ENCODE measurements around the gene SLC4A5.

The SLC4A5 gene

GRCh38 chr2:74244286-74244685 lies 98.9 kb downstream of the SLC4A5 start:
- TF ChIP-seq EGR1 (IDR thresholded peaks at IDR 0.05) (no peak), REST (IDR thresholded peaks at IDR 0.05; ENCODE audit: low read depth) (no peak), CREB1 (IDR thresholded peaks at IDR 0.05; ENCODE audit: low read depth) (no peak), RAD21 (IDR thresholded peaks at IDR 0.05; ENCODE audit: low read depth) (no peak), TCF12 (IDR thresholded peaks at IDR 0.05; ENCODE audit: low read depth) (no peak), MAX (IDR thresholded peaks at IDR 0.05) (no peak), CEBPB (IDR thresholded peaks at IDR 0.05) (no peak), YY1 (IDR thresholded peaks at IDR 0.05; ENCODE audit: low read depth) (no peak), ZBTB7A (IDR thresholded peaks at IDR 0.05; ENCODE audit: low read depth) (no peak), TAF1 (IDR thresholded peaks at IDR 0.05; ENCODE audit: low read depth) (no peak), FOXM1 (IDR thresholded peaks at IDR 0.05; ENCODE audit: borderline replicate concordance, low read depth) (no peak), TEAD4 (IDR thresholded peaks at IDR 0.05) (no peak), NFIC (IDR thresholded peaks at IDR 0.05) (no peak), EP300 (IDR thresholded peaks at IDR 0.05; ENCODE audit: borderline replicate concordance) (no peak), USF1 (IDR thresholded peaks at IDR 0.05) (no peak)

- TF ChIP-seq CREB1 (IDR thresholded peaks at IDR 0.05; ENCODE audit: low read depth) (no peak), YY1 (IDR thresholded peaks at IDR 0.05; ENCODE audit: low read depth) (no peak), CEBPB (IDR thresholded peaks at IDR 0.05) (no peak), USF1 (IDR thresholded peaks at IDR 0.05) (no peak)
Measured at GRCh38 chr2:74242354-74243071, 100.7 kb downstream of the SLC4A5 start.

GRCh38 chr2:74239346-74239745 lies 103.9 kb downstream of the SLC4A5 start:
- no peak for TF ChIP-seq TCF12 (IDR thresholded peaks at IDR 0.05; ENCODE audit: low read depth)
- TF ChIP-seq CREB1 (IDR thresholded peaks at IDR 0.05; ENCODE audit: low read depth) = no peak
- TF ChIP-seq RAD21 (IDR thresholded peaks at IDR 0.05; ENCODE audit: low read depth) = no peak
- no peak for TF ChIP-seq ZBTB7A (IDR thresholded peaks at IDR 0.05; ENCODE audit: low read depth)
- no peak for TF ChIP-seq MAX (IDR thresholded peaks at IDR 0.05)
- TF ChIP-seq EGR1 (IDR thresholded peaks at IDR 0.05) = no peak
- no peak for TF ChIP-seq NFIC (IDR thresholded peaks at IDR 0.05)
- TF ChIP-seq TAF1 (IDR thresholded peaks at IDR 0.05; ENCODE audit: low read depth) = no peak
- TF ChIP-seq CEBPB (IDR thresholded peaks at IDR 0.05) = no peak
- TF ChIP-seq EP300 (IDR thresholded peaks at IDR 0.05; ENCODE audit: borderline replicate concordance) = no peak
- no peak for TF ChIP-seq TEAD4 (IDR thresholded peaks at IDR 0.05)
- no peak for TF ChIP-seq REST (IDR thresholded peaks at IDR 0.05; ENCODE audit: low read depth)
- no peak for TF ChIP-seq USF1 (IDR thresholded peaks at IDR 0.05)
- no peak for TF ChIP-seq FOXM1 (IDR thresholded peaks at IDR 0.05; ENCODE audit: borderline replicate concordance, low read depth)
- no peak for TF ChIP-seq YY1 (IDR thresholded peaks at IDR 0.05; ENCODE audit: low read depth)

- no peak for TF ChIP-seq EGR1 (IDR thresholded peaks at IDR 0.05)
- no peak for TF ChIP-seq EP300 (IDR thresholded peaks at IDR 0.05; ENCODE audit: borderline replicate concordance)
- no peak for TF ChIP-seq TAF1 (IDR thresholded peaks at IDR 0.05; ENCODE audit: low read depth)
- no peak for TF ChIP-seq MAX (IDR thresholded peaks at IDR 0.05)
- no peak for TF ChIP-seq TCF12 (IDR thresholded peaks at IDR 0.05; ENCODE audit: low read depth)
- no peak for TF ChIP-seq ZBTB7A (IDR thresholded peaks at IDR 0.05; ENCODE audit: low read depth)
- no peak for TF ChIP-seq CEBPB (IDR thresholded peaks at IDR 0.05)
- TF ChIP-seq NFIC (IDR thresholded peaks at IDR 0.05) = no peak
- TF ChIP-seq FOXM1 (IDR thresholded peaks at IDR 0.05; ENCODE audit: borderline replicate concordance, low read depth) = no peak
- TF ChIP-seq TEAD4 (IDR thresholded peaks at IDR 0.05) = no peak
- TF ChIP-seq RAD21 (IDR thresholded peaks at IDR 0.05; ENCODE audit: low read depth) = no peak
- TF ChIP-seq YY1 (IDR thresholded peaks at IDR 0.05; ENCODE audit: low read depth) = no peak
- no peak for TF ChIP-seq REST (IDR thresholded peaks at IDR 0.05; ENCODE audit: low read depth)
- TF ChIP-seq USF1 (IDR thresholded peaks at IDR 0.05) = no peak
- TF ChIP-seq CREB1 (IDR thresholded peaks at IDR 0.05; ENCODE audit: low read depth) = no peak
Measured at GRCh38 chr2:74238879-74239278, 104.3 kb downstream of the SLC4A5 start.
